Caco-2 (cell line): ENCODE results near the gene RAB3IL1. TPM values are rescaled to one million over a fixed set of nuclear protein-coding genes. Genes with fewer than 3 reads are reported as not detected.

ENCODE experiments used
- BruUV-seq: library from RNA; stranded (reverse); fragments of 400-500 nt; replicated peaks from 2 replicates; lab custom pipeline; 2021; lab: Mats Ljungman, UMichigan
- CTCF ChIA-PET: fragments of 300-600 bp; sonication (Branson Sonifier 250); formaldehyde crosslinking; loops from one replicate; lab custom pipeline; 2022; ENCODE audit warnings: antibody characterized with exemption; lab: Charles Lee
- POLR2A ChIA-PET: fragments of 300-600 bp; sonication (Branson Sonifier 250); formaldehyde crosslinking; loops from one replicate; lab custom pipeline; 2022; ENCODE audit warnings: antibody characterized with exemption; lab: Charles Lee
- DNase-seq, 2 experiments: peaks; one replicate each; pipeline versions ENCODE4 v3.0.0 to v3.0.0-alpha.2; 2020 to 2022
- H3K27me3 ChIP-seq: replicated peaks from 2 replicates; pipeline ENCODE4 v1.6.0; 2011; ENCODE audit warnings: low read length; ENCODE audit not compliant: control insufficient read depth, insufficient read depth
- H3K36me3 ChIP-seq: 2 replicates; pipeline ENCODE4 v1.5.1; 2011; ENCODE audit warnings: low read length; ENCODE audit not compliant: control insufficient read depth, insufficient read depth
- H3K4me1 ChIP-seq: fragments of 250-450 bp; sonication (Bioruptor Pico); 2 replicates; pipeline ENCODE4 v1.5.1; 2020; ENCODE audit warnings: mild to moderate bottlenecking
- H3K4me3 ChIP-seq: 2 replicates; pipeline ENCODE4 v1.5.1; 2011; ENCODE audit warnings: low read depth, mild to moderate bottlenecking, control low read depth, low read length
- H3K9me3 ChIP-seq: fragments of 250-450 bp; sonication (Bioruptor Pico); 2 replicates; pipeline ENCODE4 v1.5.1; 2020; ENCODE audit warnings: mild to moderate bottlenecking, moderate library complexity
- H3K27ac Mint-ChIP-seq: one replicate; pipeline ENCODE4 v1.8.0; 2022; ENCODE audit warnings: mixed read lengths; ENCODE audit not compliant: unreplicated experiment
- H3K27me3 Mint-ChIP-seq: one replicate; pipeline ENCODE4 v1.8.0; 2022; ENCODE audit warnings: mixed read lengths; ENCODE audit not compliant: insufficient read depth, unreplicated experiment
- H3K36me3 Mint-ChIP-seq: one replicate; pipeline ENCODE4 v1.8.0; 2022; ENCODE audit warnings: mild to moderate bottlenecking, mixed read lengths; ENCODE audit not compliant: insufficient read depth, unreplicated experiment
- H3K4me1 Mint-ChIP-seq: one replicate; pipeline ENCODE4 v1.8.0; 2022; ENCODE audit warnings: low read depth, mixed read lengths; ENCODE audit not compliant: unreplicated experiment
- H3K4me3 Mint-ChIP-seq: one replicate; pipeline ENCODE4 v1.8.0; 2022; ENCODE audit warnings: mild to moderate bottlenecking, moderate library complexity, mixed read lengths; ENCODE audit not compliant: unreplicated experiment
- H3K9me3 Mint-ChIP-seq: one replicate; pipeline ENCODE4 v1.8.0; 2022; ENCODE audit warnings: mixed read lengths; ENCODE audit not compliant: unreplicated experiment
- intact Hi-C: fragments of 100-400 bp; cut with micrococcal nuclease; formaldehyde crosslinking; loops from one replicate; pipeline ENCODE4 v1.10.0; 2022; ENCODE audit not compliant: unreplicated experiment
- total RNA-seq: library from RNA; stranded (reverse); gene quantifications from 2 replicates; pipeline ENCODE4 v1.2.3, GENCODE V29; 2022
- TF ChIP-seq, protein P1 (sequence below), 2 experiments: fragments of 200-600 bp in 1 of 2; IDR thresholded peaks; 1 replicate in 1 of 2; 2 replicates in 1 of 2; pipeline versions ENCODE4 v1.5.1 to v1.8.0; 2011 to 2022; ENCODE audit warnings: antibody characterized with exemption in 1 of 2, control low read depth in 1 of 2, inconsistent platforms in 1 of 2, low read depth in 1 of 2, low read length in 1 of 2, mild to moderate bottlenecking in 1 of 2, moderate library complexity in 1 of 2; ENCODE audit not compliant: insufficient read depth in 1 of 2, severe bottlenecking in 1 of 2, unreplicated experiment in 1 of 2

RAB3IL1 gene
- total RNA-seq, 1 experiment from 2014 or later, result 10.6 TPM

DNA sequence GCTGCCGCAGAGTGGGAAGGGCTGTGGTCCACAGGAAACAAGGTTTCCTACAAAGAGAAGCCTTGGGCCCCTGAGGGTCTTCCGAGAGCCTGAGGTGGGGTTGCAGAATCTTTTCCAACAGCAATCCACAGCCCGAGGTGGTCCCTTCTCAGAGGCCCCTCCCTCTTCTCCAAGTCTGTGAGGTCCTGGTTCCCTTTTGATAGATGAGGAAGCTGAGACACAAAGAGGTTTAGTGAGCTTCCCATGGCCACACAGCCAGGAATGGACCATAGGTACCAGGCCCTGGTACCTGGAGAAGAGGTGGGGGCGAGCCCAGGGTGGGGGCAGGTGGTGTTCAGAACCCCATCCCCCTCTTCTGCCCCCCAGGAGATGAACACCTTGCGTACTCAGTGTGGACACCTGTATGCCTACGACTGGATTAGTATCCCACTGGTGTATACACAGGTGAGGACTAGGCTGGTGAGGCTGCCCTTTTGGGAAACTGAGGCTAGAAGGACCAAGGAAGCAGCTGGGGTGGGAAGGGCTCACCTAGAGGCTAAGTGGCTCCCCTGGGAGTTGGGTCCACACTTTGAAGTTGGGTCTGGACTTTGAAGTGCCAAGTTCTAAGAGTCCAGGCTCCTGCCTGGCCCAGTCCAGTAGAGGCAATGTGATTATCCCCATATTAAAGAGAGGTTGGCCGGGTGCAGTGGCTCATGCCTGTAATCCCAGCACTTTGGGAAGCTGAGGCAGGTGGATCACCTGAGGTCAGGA lies 39.8 kb upstream of the RAB3IL1 start:
- no peak overlapping the region for H3K4me3 ChIP-seq
- H3K4me1 ChIP-seq, result 0 out of 2 replicates have a peak, but pooled peaks cover 13% of the 10 kb centered on the region
- H3K27ac Mint-ChIP-seq, result no peak overlapping the region
- H3K4me1 Mint-ChIP-seq, result no peaks in the 10 kb centered on the region
- no TSS peak for BruUV-seq
- no peaks in the 10 kb centered on the region for H3K36me3 ChIP-seq
- H3K4me3 Mint-ChIP-seq, result no peak overlapping the region
- CTCF ChIA-PET, result no interaction called here
- peaks cover 29% of the 10 kb centered on the region for H3K36me3 Mint-ChIP-seq
- POLR2A ChIA-PET, result no interaction called here
- H3K9me3 ChIP-seq, result no peaks in the 10 kb centered on the region
- H3K27me3 ChIP-seq, result no peaks in the 10 kb centered on the region
- H3K27me3 Mint-ChIP-seq, result no peaks in the 10 kb centered on the region
- H3K9me3 Mint-ChIP-seq, result no peaks in the 10 kb centered on the region
- intact Hi-C loops, result no loop called here
- DNase-seq, result peak in 1 of 2 experiments; percentile 14
- TF ChIP-seq, protein P1, sequence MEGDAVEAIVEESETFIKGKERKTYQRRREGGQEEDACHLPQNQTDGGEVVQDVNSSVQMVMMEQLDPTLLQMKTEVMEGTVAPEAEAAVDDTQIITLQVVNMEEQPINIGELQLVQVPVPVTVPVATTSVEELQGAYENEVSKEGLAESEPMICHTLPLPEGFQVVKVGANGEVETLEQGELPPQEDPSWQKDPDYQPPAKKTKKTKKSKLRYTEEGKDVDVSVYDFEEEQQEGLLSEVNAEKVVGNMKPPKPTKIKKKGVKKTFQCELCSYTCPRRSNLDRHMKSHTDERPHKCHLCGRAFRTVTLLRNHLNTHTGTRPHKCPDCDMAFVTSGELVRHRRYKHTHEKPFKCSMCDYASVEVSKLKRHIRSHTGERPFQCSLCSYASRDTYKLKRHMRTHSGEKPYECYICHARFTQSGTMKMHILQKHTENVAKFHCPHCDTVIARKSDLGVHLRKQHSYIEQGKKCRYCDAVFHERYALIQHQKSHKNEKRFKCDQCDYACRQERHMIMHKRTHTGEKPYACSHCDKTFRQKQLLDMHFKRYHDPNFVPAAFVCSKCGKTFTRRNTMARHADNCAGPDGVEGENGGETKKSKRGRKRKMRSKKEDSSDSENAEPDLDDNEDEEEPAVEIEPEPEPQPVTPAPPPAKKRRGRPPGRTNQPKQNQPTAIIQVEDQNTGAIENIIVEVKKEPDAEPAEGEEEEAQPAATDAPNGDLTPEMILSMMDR (IDR thresholded peaks at IDR 0.05; ENCODE audit: insufficient read depth in 1 of 2, low read depth in 1 of 2, low read length in 1 of 2, severe bottlenecking in 1 of 2, unreplicated experiment in 1 of 2), result no peak

DNA sequence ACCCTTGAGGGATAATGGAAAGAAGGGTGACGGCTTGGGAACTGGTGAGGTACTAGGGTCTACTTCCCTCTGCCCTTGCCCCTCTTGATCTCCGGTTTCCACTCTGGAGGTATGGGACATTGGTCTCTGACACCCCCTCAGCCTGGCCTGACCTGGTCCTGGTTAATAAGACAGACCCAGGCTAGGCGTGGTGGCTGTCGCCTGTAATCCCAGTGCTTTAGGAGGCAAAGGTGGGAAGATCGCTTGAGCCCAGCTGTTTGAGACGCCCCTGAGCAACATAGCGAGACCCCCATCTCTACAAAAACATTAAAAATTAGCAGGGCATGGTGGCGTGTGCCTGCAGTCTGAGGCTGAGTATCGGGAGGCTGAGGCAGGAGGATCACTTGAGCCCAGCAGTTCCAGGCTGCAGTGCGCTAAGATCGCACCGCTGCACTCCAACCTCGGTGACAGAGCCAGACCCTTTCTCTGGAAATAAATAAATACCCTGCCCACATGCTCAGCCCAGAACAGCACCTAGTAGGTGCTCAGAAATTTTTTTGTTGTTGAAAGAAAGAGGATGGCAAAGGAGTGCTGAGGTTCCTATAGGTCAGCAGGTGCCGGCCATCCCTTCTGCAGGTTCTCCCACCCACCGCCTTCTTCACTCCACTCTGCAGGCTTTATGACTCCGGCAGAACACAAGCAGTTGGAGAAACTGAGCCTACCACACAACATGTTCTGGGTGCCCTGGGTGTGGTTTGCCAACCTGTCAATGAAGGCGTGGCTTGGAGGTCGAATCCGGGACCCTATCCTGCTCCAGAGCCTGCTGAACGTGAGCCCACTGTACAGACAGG lies 39.0 kb upstream of the RAB3IL1 start:
- Mint-ChIP-seq H3K4me1 (no peaks in the 10 kb centered on the region), H3K9me3 (no peaks in the 10 kb centered on the region), H3K36me3 (peaks cover 21% of the 10 kb centered on the region), H3K27me3 (no peaks in the 10 kb centered on the region), H3K4me3 (peak overlapping the region; percentile 71), H3K27ac (peak overlapping the region; percentile 66)
- TF ChIP-seq, protein P1 (IDR thresholded peaks at IDR 0.05; ENCODE audit: insufficient read depth in 1 of 2, low read depth in 1 of 2, low read length in 1 of 2, severe bottlenecking in 1 of 2, unreplicated experiment in 1 of 2), result no peak
- ChIA-PET POLR2A (interaction anchor here (1.9 kb wide), 1 partner anchor 12 kb away, joined by 21 read pairs; the partner anchor contains the start of gene FTH1), CTCF (no interaction called here)
- 0 out of 2 replicates have a peak, but pooled peaks cover 8% of the 10 kb centered on the region for H3K4me1 ChIP-seq
- H3K4me3 ChIP-seq, result no peak overlapping the region
- no TSS peak for BruUV-seq
- no peaks in the 10 kb centered on the region for H3K9me3 ChIP-seq
- intact Hi-C loops, result no loop called here
- H3K27me3 ChIP-seq, result no peaks in the 10 kb centered on the region
- no peak for DNase-seq
- H3K36me3 ChIP-seq, result no peaks in the 10 kb centered on the region
